Measurements from ENCODE around the gene PRMT9.

DNA sequence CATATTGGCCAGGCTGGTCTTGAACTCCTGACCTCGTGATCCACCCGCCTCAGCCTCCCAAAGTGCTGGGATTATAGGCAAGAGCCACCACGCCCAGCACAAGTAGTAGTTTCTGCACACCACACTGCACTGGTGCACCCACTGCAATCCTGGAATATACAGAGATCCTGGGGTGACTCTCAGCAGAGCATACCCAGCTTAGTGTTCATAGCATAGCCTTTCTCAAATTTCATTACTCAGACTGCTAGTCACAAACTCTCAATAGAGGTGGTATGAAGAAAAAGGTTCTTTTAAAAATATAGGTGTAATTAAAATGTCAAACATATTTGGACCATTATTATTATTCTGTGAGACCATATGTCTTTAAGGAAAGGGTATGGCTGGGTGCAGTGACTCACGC is 41.7 kb upstream of the PRMT9 start:
- no peak for TF ChIP-seq YY1 (IDR thresholded peaks at IDR 0.05; ENCODE audit: low read depth)
- no peak for TF ChIP-seq EGR1 (IDR thresholded peaks at IDR 0.05)
- TF ChIP-seq EP300 (IDR thresholded peaks at IDR 0.05; ENCODE audit: borderline replicate concordance), result no peak
- no peak for TF ChIP-seq TCF12 (IDR thresholded peaks at IDR 0.05; ENCODE audit: low read depth)

All from Ishikawa (cell line).